Measurements from ENCODE around the gene CDKL4. TPM values are rescaled to one million over a fixed set of nuclear protein-coding genes. Genes with fewer than 3 reads are reported as not detected.

CDKL4 gene
- total and polyA plus RNA-seq, 2 of the 13 experiments (the other 11 are each of a cell fraction or from before 2014, with no cell fraction given), result 0.29 to 0.50 TPM

GRCh38 chr2:39275016-39275415 lies 31.2 kb upstream of the CDKL4 start:
- CTCF ChIA-PET (ENCODE audit: low intra/inter-chr PET ratio, low total read pairs), result no interaction called here
- Histone ChIP-seq H3K9me3 (ENCODE audit: low read length) (no peaks in the 10 kb centered on the region), H3K36me3 (replicated peaks in 1 of 2; ENCODE audit: control insufficient read depth in 1 of 2, insufficient read depth in 2 of 2, low read length in 2 of 2) (peaks cover 20 to 73% of the 10 kb centered on the region in 2 experiments), H3K4me3 (replicated peaks in 1 of 3; ENCODE audit: insufficient read depth in 1 of 3, low read depth in 2 of 3, low read length in 3 of 3) (no peak overlapping the region), H3K4me2 (ENCODE audit: low read depth, low read length) (no peak overlapping the region), H3K27ac (ENCODE audit: extremely low read length, insufficient read depth, low read length) (no peak overlapping the region), H3K27me3 (ENCODE audit: control insufficient read depth in 1 of 2, insufficient read depth in 2 of 2, low read length in 2 of 2) (no peaks in the 10 kb centered on the region), H3K4me1 (ENCODE audit: insufficient read depth, low read length) (no peaks in the 10 kb centered on the region), H3K9ac (ENCODE audit: insufficient read depth, low read depth, low read length) (no peak overlapping the region), H4K20me1 (ENCODE audit: insufficient read depth, low read length) (no peaks in the 10 kb centered on the region), H3K79me2 (ENCODE audit: insufficient read depth, low read length) (no peaks in the 10 kb centered on the region), H2AFZ (ENCODE audit: low read length) (no peak overlapping the region)
- peak; percentile 59 for ATAC-seq
- no TSS peak for BruUV-seq (replicated peaks)
- POLR2A ChIA-PET, result no interaction called here
- no peak for DNase-seq (ENCODE audit: low spot score)
- WGBS (ENCODE audit: low lambda C conversion rate), result 80% methylated on average over 1 of the region's 1 CpG
- FAIRE-seq, result no peak
- intact Hi-C loops (cut with micrococcal nuclease; ENCODE audit: unreplicated experiment), result no loop called here
- in situ Hi-C loops (cut with HindIII; ENCODE audit: extremely low pct_ligation_motif_present, low pct_unique_long_range_greater_than_20kb), result no loop called here
- TF ChIP-seq ZNF331 (CRISPR knock-in tag; IDR thresholded peaks at IDR 0.05), result no peak
- TF ChIP-seq, protein P1, sequence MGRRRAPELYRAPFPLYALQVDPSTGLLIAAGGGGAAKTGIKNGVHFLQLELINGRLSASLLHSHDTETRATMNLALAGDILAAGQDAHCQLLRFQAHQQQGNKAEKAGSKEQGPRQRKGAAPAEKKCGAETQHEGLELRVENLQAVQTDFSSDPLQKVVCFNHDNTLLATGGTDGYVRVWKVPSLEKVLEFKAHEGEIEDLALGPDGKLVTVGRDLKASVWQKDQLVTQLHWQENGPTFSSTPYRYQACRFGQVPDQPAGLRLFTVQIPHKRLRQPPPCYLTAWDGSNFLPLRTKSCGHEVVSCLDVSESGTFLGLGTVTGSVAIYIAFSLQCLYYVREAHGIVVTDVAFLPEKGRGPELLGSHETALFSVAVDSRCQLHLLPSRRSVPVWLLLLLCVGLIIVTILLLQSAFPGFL (CRISPR knock-in tag; IDR thresholded peaks at IDR 0.05), result no peak
- TF ChIP-seq, protein P2, sequence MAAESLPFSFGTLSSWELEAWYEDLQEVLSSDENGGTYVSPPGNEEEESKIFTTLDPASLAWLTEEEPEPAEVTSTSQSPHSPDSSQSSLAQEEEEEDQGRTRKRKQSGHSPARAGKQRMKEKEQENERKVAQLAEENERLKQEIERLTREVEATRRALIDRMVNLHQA (CRISPR knock-in tag; IDR thresholded peaks at IDR 0.05), result no peak
- no peak for TF ChIP-seq PCBP2 (optimal IDR thresholded peaks at IDR 0.05; ENCODE audit: low read depth, low read length, poor library complexity, severe bottlenecking)
- TF ChIP-seq ARHGAP35 (CRISPR knock-in tag; IDR thresholded peaks at IDR 0.05; ENCODE audit: borderline replicate concordance), result no peak
- TF ChIP-seq ARNT2 (CRISPR knock-in tag; IDR thresholded peaks at IDR 0.05; ENCODE audit: low read depth), result no peak
- no peak for TF ChIP-seq ZBTB20 (CRISPR knock-in tag; IDR thresholded peaks at IDR 0.05; ENCODE audit: borderline replicate concordance, low read depth)
- TF ChIP-seq, protein P3, sequence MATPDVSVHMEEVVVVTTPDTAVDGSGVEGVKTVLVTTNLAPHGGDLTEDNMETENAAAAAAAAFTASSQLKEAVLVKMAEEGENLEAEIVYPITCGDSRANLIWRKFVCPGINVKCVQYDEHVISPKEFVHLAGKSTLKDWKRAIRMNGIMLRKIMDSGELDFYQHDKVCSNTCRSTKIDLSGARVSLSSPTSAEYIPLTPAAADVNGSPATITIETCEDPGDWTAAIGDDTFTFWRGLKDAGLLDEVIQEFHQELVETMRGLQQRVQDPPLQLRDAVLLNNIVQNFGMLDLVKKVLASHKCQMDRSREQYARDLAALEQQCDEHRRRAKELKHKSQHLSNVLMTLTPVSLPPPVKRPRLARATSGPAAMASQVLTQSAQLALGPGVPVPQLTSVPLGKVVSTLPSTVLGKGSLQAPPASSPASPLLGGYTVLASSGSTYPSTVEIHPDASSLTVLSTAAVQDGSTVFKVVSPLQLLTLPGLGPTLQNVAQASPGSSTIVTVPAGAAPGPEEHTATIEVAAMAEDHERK (CRISPR knock-in tag; IDR thresholded peaks at IDR 0.05; ENCODE audit: low read depth), result no peak
- TF ChIP-seq HMG20B (CRISPR knock-in tag; conservative IDR thresholded peaks at IDR 0.05), result no peak
- no peak for TF ChIP-seq ZBTB46 (CRISPR knock-in tag; IDR thresholded peaks at IDR 0.05; ENCODE audit: borderline replicate concordance)
- TF ChIP-seq ZNF326 (CRISPR knock-in tag; IDR thresholded peaks at IDR 0.05; ENCODE audit: borderline replicate concordance), result no peak
- TF ChIP-seq ERF (CRISPR knock-in tag; IDR thresholded peaks at IDR 0.05), result no peak
- TF ChIP-seq ARID5B (CRISPR knock-in tag; IDR thresholded peaks at IDR 0.05), result no peak
- TF ChIP-seq RBM39 (IDR thresholded peaks at IDR 0.05; ENCODE audit: low read depth, low read length, poor library complexity, severe bottlenecking), result no peak
- TF ChIP-seq IKZF1 (IDR thresholded peaks at IDR 0.05), result no peak
- no peak for TF ChIP-seq ZNF891 (CRISPR knock-in tag; IDR thresholded peaks at IDR 0.05)

Measured in HepG2 (cell line).